ENCODE measurements around the gene ABCB11. TPM values are rescaled to one million over a fixed set of nuclear protein-coding genes. Genes with fewer than 3 reads are reported as not detected.

Gene ABCB11
- total and polyA plus RNA-seq, 2 of the 4 experiments (the other 2 are of a cell fraction): not detected

DNA sequence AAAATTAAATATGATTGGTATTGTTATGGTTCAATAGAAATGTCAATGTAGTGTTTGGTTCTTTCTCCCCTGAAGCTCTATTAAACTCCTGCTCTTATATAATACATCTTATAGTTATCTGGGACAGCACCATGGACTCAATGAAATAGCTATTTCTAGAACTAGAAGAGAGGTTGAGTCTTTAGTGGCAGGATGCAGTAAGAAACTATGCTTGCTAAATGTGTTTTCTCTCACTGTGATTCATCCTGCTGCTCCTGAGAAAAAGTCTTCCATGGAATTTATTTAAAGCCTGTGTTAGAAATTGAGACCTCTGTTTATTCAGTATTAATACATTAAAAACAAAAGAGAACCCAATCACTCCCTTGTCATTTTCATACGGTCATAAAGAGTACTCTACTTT lies 68.5 kb downstream of the ABCB11 start:
- ChIA-PET POLR2A (ENCODE audit: unreplicated experiment) (no interaction called here), CTCF (no interaction called here)
- no TSS peak for BruUV-seq (replicated peaks)
- TF ChIP-seq SMC3 (IDR thresholded peaks at IDR 0.05; ENCODE audit: low read depth, low read length): no peak
- no peak for TF ChIP-seq RAD21 (IDR thresholded peaks at IDR 0.05; ENCODE audit: low read length)
- TF ChIP-seq, protein P1, sequence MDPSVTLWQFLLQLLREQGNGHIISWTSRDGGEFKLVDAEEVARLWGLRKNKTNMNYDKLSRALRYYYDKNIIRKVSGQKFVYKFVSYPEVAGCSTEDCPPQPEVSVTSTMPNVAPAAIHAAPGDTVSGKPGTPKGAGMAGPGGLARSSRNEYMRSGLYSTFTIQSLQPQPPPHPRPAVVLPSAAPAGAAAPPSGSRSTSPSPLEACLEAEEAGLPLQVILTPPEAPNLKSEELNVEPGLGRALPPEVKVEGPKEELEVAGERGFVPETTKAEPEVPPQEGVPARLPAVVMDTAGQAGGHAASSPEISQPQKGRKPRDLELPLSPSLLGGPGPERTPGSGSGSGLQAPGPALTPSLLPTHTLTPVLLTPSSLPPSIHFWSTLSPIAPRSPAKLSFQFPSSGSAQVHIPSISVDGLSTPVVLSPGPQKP (IDR thresholded peaks at IDR 0.05; ENCODE audit: borderline replicate concordance, low read depth, low read length): no peak
- no peak overlapping the region for H3K23ac ChIP-seq (ENCODE audit: low read depth, low read length)
- no peaks in the 10 kb centered on the region for H3K9me1 ChIP-seq (ENCODE audit: insufficient read depth, low read length)
- H3K18ac ChIP-seq (ENCODE audit: low read depth, low read length): no peak overlapping the region
- H4K5ac ChIP-seq (ENCODE audit: low read depth, low read length): no peak overlapping the region
- no peak overlapping the region for H4K91ac ChIP-seq (ENCODE audit: insufficient read depth, low read depth, low read length)
- H2AK5ac ChIP-seq (ENCODE audit: low read depth, low read length): no peak overlapping the region
- no peak overlapping the region for H2BK120ac ChIP-seq (ENCODE audit: low read depth, low read length)
- H3K79me1 ChIP-seq (ENCODE audit: low read depth in 1 of 2, low read length in 2 of 2): no peaks in the 10 kb centered on the region
- no peaks in the 10 kb centered on the region for H3K36me3 ChIP-seq (ENCODE audit: control insufficient read depth, insufficient read depth, low read length)
- no peak overlapping the region for H2AFZ ChIP-seq (replicated peaks; ENCODE audit: low read length, poor library complexity)
- no peak overlapping the region for H2BK5ac ChIP-seq (ENCODE audit: low read depth, low read length, poor library complexity, severe bottlenecking)
- no peak overlapping the region for H2BK15ac ChIP-seq (ENCODE audit: low read depth, low read length)
- H3K27me3 ChIP-seq (ENCODE audit: control insufficient read depth, insufficient read depth, low read length): no peaks in the 10 kb centered on the region
- H4K20me1 ChIP-seq (ENCODE audit: insufficient read depth, low read length): no peaks in the 10 kb centered on the region
- WGBS, 2 experiments (ENCODE audit: extremely low coverage in 2 of 2, insufficient read length in 1 of 2): no CpG with 5 or more reads among the region's 1 CpG
- no peak overlapping the region for H2BK20ac ChIP-seq (ENCODE audit: low read depth, low read length)
- H3K9ac ChIP-seq (ENCODE audit: low read depth, low read length): no peak overlapping the region
- intact Hi-C loops (cut with micrococcal nuclease) (no loop called here), dilution Hi-C loops (cut with HindIII; ENCODE audit: low sequenced_read_pairs, unreplicated experiment) (no loop called here), in situ Hi-C loops (cut with MboI; ENCODE audit: low sequenced_read_pairs) (no loop called here)
- no peak overlapping the region for H3K4ac ChIP-seq (ENCODE audit: low read depth, low read length)
- H3K56ac ChIP-seq (ENCODE audit: extremely low read depth, insufficient read depth, low read length): no peak overlapping the region
- no peak overlapping the region for H3K4me2 ChIP-seq (ENCODE audit: low read depth, low read length)
- no peak overlapping the region for H3K4me3 ChIP-seq (ENCODE audit: insufficient read depth, low read depth, low read length)
- DNase-seq (no peak), ATAC-seq (ENCODE audit: low read depth) (no peak)
- no peak overlapping the region for H3K14ac ChIP-seq (replicated peaks; ENCODE audit: low read depth, low read length)
- H4K8ac ChIP-seq (ENCODE audit: low read depth in 2 of 2, low read length in 2 of 2): no peak overlapping the region
- no peaks in the 10 kb centered on the region for H3K4me1 ChIP-seq (ENCODE audit: control insufficient read depth, insufficient read depth, low read length)
- H3K27ac ChIP-seq (ENCODE audit: insufficient read depth, low read length): no peak overlapping the region
- H2AK9ac ChIP-seq (replicated peaks; ENCODE audit: low read depth, low read length, poor library complexity): no peak overlapping the region
- H3K9me3 ChIP-seq (ENCODE audit: control insufficient read depth, insufficient read depth, low read length): no peaks in the 10 kb centered on the region

All from IMR-90 (cell line).